ENCODE measurements around the gene NCOA7. TPM values are rescaled to one million over a fixed set of nuclear protein-coding genes. Genes with fewer than 3 reads are reported as not detected.

The NCOA7 gene
- total RNA-seq, 1 donor = 52.7 TPM

- DNase-seq (ENCODE audit: low read depth) = peak; percentile 39
- no peak overlapping the region for H3K4me3 ChIP-seq (ENCODE audit: low read depth, low read length)
- TF ChIP-seq CTCF (IDR thresholded peaks at IDR 0.05; ENCODE audit: insufficient read depth, low read depth, low read length) = no peak
Observed at GRCh38 chr6:125923366-125923877, 132.7 kb downstream of the NCOA7 start.

DNA sequence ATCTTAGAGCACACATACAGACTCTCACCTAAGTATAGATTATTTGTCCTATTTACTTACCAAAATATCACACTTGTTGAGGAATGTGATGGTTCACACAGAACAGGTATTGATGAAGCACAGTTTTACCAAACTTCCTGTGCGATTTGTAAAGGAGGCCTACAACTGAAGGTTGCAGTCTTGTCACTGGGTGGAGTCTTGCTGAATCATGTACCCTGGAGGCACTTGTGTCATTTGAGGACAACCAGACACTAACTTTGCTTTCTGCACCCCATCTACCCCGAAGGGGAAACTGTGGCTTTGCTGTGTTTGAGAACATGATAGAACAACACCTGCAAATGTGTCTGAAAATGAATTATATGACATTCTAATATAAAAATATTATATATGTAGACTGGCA, 133.4 kb downstream of the NCOA7 start:
- no peak for TF ChIP-seq CTCF (IDR thresholded peaks at IDR 0.05; ENCODE audit: insufficient read depth, low read depth, low read length)
- H3K4me3 ChIP-seq (ENCODE audit: low read depth, low read length) = no peak overlapping the region
- DNase-seq (ENCODE audit: low read depth) = peak; percentile 58

DNA sequence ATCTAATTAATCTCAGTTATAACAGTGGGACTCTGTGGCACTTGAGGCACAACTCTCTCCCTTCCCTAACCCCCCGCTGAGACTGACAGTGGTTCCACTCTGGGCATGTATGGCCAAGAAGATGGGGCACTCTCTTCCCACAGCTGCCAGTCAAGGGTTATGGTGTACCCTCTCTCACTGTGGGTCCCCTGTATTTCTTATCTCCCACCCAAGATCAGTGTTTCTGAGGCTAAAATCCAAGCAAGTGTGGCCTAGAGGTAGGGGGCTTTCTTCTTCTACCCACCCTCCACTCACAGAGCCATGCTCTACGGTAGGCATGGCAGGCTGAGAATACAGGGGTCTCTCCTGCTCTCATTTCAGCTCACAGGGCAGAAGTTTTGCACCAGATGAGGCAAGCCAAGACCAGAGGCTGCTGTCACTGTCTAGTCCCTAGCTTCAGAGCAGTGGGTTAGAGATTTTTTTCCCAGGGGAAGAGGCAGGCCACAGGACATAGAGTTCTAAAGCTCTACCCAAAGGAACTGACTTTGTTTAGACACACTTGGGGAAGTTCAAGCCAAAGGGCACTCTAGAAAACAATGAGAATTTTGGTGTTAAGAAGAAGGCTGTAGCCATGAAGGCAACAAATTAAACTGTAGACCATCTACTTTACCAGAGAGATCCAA, 134.1 kb downstream of the NCOA7 start:
- H3K4me3 ChIP-seq (ENCODE audit: low read depth, low read length) = no peak overlapping the region
- DNase-seq (ENCODE audit: low read depth) = no peak
- no peak for TF ChIP-seq CTCF (IDR thresholded peaks at IDR 0.05; ENCODE audit: insufficient read depth, low read depth, low read length)

- no peak overlapping the region for H3K4me3 ChIP-seq (ENCODE audit: low read depth, low read length)
- DNase-seq (ENCODE audit: low read depth) = no peak
- TF ChIP-seq CTCF (IDR thresholded peaks at IDR 0.05; ENCODE audit: insufficient read depth, low read depth, low read length) = no peak
Observed at GRCh38 chr6:125926711-125927110, 136.0 kb downstream of the NCOA7 start.

DNA sequence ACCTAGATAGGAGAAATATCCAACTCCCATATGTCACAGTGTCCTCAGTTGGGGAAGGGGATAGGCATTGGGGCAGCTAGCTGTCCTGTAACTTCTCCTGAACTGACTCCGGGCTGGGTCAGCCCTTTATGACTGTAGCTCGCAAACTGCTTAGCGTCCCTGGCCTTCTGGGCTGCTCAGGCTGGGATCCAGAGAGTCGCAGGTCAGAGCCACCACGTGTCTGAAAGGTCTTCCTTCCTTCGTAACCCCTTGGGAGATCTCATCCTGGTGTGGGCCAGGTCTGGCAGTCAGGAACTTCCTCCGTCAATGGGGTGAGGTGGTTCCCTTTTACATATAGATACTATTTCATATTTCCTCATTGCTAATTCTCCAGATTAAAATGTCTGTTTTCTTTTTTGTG, 137.0 kb downstream of the NCOA7 start:
- DNase-seq (ENCODE audit: low read depth) = no peak
- TF ChIP-seq CTCF (IDR thresholded peaks at IDR 0.05; ENCODE audit: insufficient read depth, low read depth, low read length) = no peak

DNA sequence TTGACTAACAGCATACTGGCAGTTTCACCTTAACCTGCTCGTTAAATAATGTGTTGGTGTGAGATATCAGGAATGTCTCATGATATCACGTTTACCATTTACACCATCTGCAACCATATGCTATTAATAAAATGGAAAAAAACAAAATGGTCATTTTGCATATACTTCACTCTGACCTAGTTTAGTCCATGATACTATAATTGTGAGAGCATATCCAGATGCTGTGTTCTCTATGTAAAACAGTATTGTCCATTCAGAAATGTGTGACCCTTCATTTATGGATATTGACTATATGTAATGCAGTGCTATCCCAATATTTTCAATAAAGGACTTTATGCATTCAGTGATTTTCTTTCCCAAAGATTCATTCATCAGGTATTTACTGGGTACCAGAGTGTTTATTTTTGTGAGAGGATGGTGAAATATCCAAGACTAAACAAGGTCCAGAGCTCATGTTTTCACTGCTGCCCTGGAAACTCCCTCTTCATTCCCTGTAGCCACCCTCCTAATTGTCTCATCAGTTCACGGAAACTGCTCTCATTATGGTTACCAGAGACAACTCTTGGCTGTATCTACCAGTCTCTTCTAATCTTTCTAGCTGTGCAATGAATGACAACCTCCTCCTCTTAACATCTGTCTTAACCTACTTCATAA, 140.1 kb downstream of the NCOA7 start:
- no peak overlapping the region for H3K4me3 ChIP-seq (ENCODE audit: low read depth, low read length)
- TF ChIP-seq CTCF (IDR thresholded peaks at IDR 0.05; ENCODE audit: insufficient read depth, low read depth, low read length) = no peak
- peak; percentile 86 for DNase-seq (ENCODE audit: low read depth)

More for the DNA sequence above, 137.0 kb downstream of the NCOA7 start:
- H3K4me3 ChIP-seq (ENCODE audit: low read depth, low read length) = no peak overlapping the region

Measured in fibroblast of villous mesenchyme (primary cell).